Neuronal stem cell (in vitro differentiated cells): ENCODE results near the gene CHST11.
A peak's percentile ranks its signal among the peaks of the same experiment; 100 is the strongest.

Source experiments
- DNase-seq: peaks from one replicate; pipeline ENCODE4 v3.0.0-alpha.2; 2013; ENCODE audit warnings: low spot score
- H2AFZ ChIP-seq: one replicate; pipeline ENCODE4 v1.6.1; 2013; ENCODE audit warnings: mild to moderate bottlenecking, low read length, inconsistent platforms
- H2AK5ac ChIP-seq: 2 replicates; pipeline ENCODE4 v1.6.1; 2013; ENCODE audit warnings: low read depth, mild to moderate bottlenecking, inconsistent platforms, low read length, moderate library complexity, mixed read lengths
- H2BK120ac ChIP-seq: 2 replicates; pipeline ENCODE4 v1.6.1; 2013; ENCODE audit warnings: low read depth, mild to moderate bottlenecking, inconsistent platforms, low read length, moderate library complexity, mixed read lengths
- H2BK12ac ChIP-seq: one replicate; pipeline ENCODE4 v1.6.1; 2013; ENCODE audit warnings: low read length, inconsistent platforms
- H2BK15ac ChIP-seq: 2 replicates; pipeline ENCODE4 v1.6.1; 2013; ENCODE audit warnings: mild to moderate bottlenecking, low read length, inconsistent platforms, mixed read lengths
- H2BK5ac ChIP-seq: one replicate; pipeline ENCODE4 v1.6.1; 2013; ENCODE audit warnings: inconsistent platforms, mild to moderate bottlenecking, low read length, moderate library complexity
- H3K14ac ChIP-seq: one replicate; pipeline ENCODE4 v1.6.1; 2013; ENCODE audit warnings: low read length, inconsistent platforms
- H3K18ac ChIP-seq: 2 replicates; pipeline ENCODE4 v1.6.1; 2013; ENCODE audit warnings: low read length, inconsistent platforms
- H3K23ac ChIP-seq: 2 replicates; pipeline ENCODE4 v1.6.1; 2013; ENCODE audit warnings: low read depth, mild to moderate bottlenecking, mixed read lengths, low read length, inconsistent platforms; ENCODE audit not compliant: poor library complexity
- H3K27ac ChIP-seq: replicated peaks from 3 replicates; pipeline ENCODE4 v1.5.1; 2013; ENCODE audit warnings: low read length, inconsistent platforms
- H3K27me3 ChIP-seq, 3 experiments: 2 replicates each; pipeline ENCODE4 v1.6.1; 2013; ENCODE audit warnings: low read length in 3 of 3, mild to moderate bottlenecking in 2 of 3, inconsistent platforms in 1 of 3, low read depth in 1 of 3, mixed read lengths in 1 of 3, moderate library complexity in 1 of 3; ENCODE audit not compliant: control insufficient read depth in 3 of 3, insufficient read depth in 3 of 3
- H3K36me3 ChIP-seq, 2 donors: replicated peaks in 1 of 2; 2 replicates each; pipeline ENCODE4 v1.6.1; 2013; ENCODE audit warnings: low read length in 2 of 2; ENCODE audit not compliant: control insufficient read depth in 2 of 2, insufficient read depth in 2 of 2
- H3K4ac ChIP-seq: 2 replicates; pipeline ENCODE4 v1.6.1; 2013; ENCODE audit warnings: inconsistent platforms, mild to moderate bottlenecking, low read length, moderate library complexity
- H3K4me1 ChIP-seq, 2 donors: 1 replicate in 1 of 2; 2 replicates in 1 of 2; pipeline ENCODE4 v1.6.1; 2013; ENCODE audit warnings: low read length in 2 of 2, low read depth in 1 of 2; ENCODE audit not compliant: control insufficient read depth in 2 of 2, insufficient read depth in 1 of 2
- H3K4me2 ChIP-seq: one replicate; pipeline ENCODE4 v1.6.1; 2013; ENCODE audit warnings: mild to moderate bottlenecking, low read length, inconsistent platforms; ENCODE audit not compliant: insufficient read depth, poor library complexity, severe bottlenecking
- H3K4me3 ChIP-seq, 2 donors: 2 replicates each; pipeline ENCODE4 v1.5.1; 2013; ENCODE audit warnings: low read length in 2 of 2, mild to moderate bottlenecking in 2 of 2, inconsistent platforms in 1 of 2, moderate library complexity in 1 of 2
- H3K79me1 ChIP-seq: one replicate; pipeline ENCODE4 v1.6.1; 2013; ENCODE audit warnings: low read depth, mild to moderate bottlenecking, inconsistent platforms, low read length, moderate library complexity
- H3K9ac ChIP-seq: one replicate; pipeline ENCODE4 v1.6.1; 2013; ENCODE audit warnings: mild to moderate bottlenecking, low read depth, low read length, inconsistent platforms; ENCODE audit not compliant: poor library complexity
- H3K9me3 ChIP-seq, 2 donors: replicated peaks in 1 of 2; 2 replicates each; pipeline versions ENCODE3 to v1.6.1; 2013; ENCODE audit warnings: low read length in 2 of 2, mild to moderate bottlenecking in 2 of 2, inconsistent platforms in 1 of 2, low read depth in 1 of 2, mixed read lengths in 1 of 2, moderate library complexity in 1 of 2; ENCODE audit not compliant: control insufficient read depth in 2 of 2, insufficient read depth in 1 of 2
- H4K8ac ChIP-seq: one replicate; pipeline ENCODE4 v1.6.1; 2013; ENCODE audit warnings: low read depth, mild to moderate bottlenecking, inconsistent platforms, low read length, moderate library complexity
- H4K91ac ChIP-seq: one replicate; pipeline ENCODE4 v1.6.1; 2013; ENCODE audit warnings: low read length, low read depth, mild to moderate bottlenecking, inconsistent platforms; ENCODE audit not compliant: poor library complexity
- WGBS, 2 donors: extraction: QIAGEN DNeasy Blood & Tissue Kit; methylation state at CpG; one replicate each; pipeline ENCODE4 v1.1.7; 2013; ENCODE audit warnings: missing lambda C conversion rate in 2 of 2, mixed read lengths in 1 of 2; ENCODE audit not compliant: insufficient read length in 2 of 2, insufficient replicate concordance in 1 of 2; ENCODE audit errors: extremely low coverage in 2 of 2; 5-methylcytosine and 5-hydroxymethylcytosine counted together

CHST11 gene

GRCh38 chr12:104761091-104761490 lies 304.3 kb downstream of the CHST11 start:
- Histone ChIP-seq H3K4me2 (no peak overlapping the region), H3K18ac (peak overlapping the region; percentile 75), H2AFZ (no peak overlapping the region), H3K27me3 (no peaks in the 10 kb centered on the region), H2BK120ac (no peak overlapping the region), H2BK15ac (no peak overlapping the region), H2AK5ac (no peak overlapping the region), H3K4me1 (peaks cover 0 to 1% of the 10 kb centered on the region in 2 donors), H4K91ac (no peak overlapping the region), H3K4me3 (no peak overlapping the region), H3K36me3 (peaks cover 3 to 8% of the 10 kb centered on the region in 2 donors), H3K9ac (no peak overlapping the region), H3K79me1 (no peaks in the 10 kb centered on the region), H2BK12ac (no peak overlapping the region), H3K14ac (no peak overlapping the region), H3K27ac (no peak overlapping the region), H2BK5ac (no peak overlapping the region), H3K4ac (no peak overlapping the region), H4K8ac (no peak overlapping the region), H3K9me3 (no peaks in the 10 kb centered on the region), H3K23ac (no peak overlapping the region)
- no peak for DNase-seq
- WGBS, 2 donors: no CpG with 5 or more reads among the region's 5 CpGs

- H2AFZ ChIP-seq: no peak overlapping the region
- H2BK12ac ChIP-seq: no peak overlapping the region
- H3K9ac ChIP-seq: no peak overlapping the region
- no peak overlapping the region for H3K4me3 ChIP-seq
- no peak overlapping the region for H2AK5ac ChIP-seq
- H3K27ac ChIP-seq: no peak overlapping the region
- no peaks in the 10 kb centered on the region for H3K79me1 ChIP-seq
- H3K36me3 ChIP-seq: peaks cover 3 to 8% of the 10 kb centered on the region in 2 donors
- H3K14ac ChIP-seq: no peak overlapping the region
- peaks cover 0 to 1% of the 10 kb centered on the region in 2 donors for H3K4me1 ChIP-seq
- H3K27me3 ChIP-seq: no peaks in the 10 kb centered on the region
- H4K8ac ChIP-seq: no peak overlapping the region
- WGBS, 2 donors: no CpG with 5 or more reads among the region's 3 CpGs
- DNase-seq: no peak
- H2BK5ac ChIP-seq: no peak overlapping the region
- no peak overlapping the region for H3K23ac ChIP-seq
- H3K18ac ChIP-seq: no peak overlapping the region
- no peak overlapping the region for H4K91ac ChIP-seq
- H3K9me3 ChIP-seq: no peaks in the 10 kb centered on the region
- H3K4ac ChIP-seq: no peak overlapping the region
- no peak overlapping the region for H2BK15ac ChIP-seq
- no peak overlapping the region for H2BK120ac ChIP-seq
- no peak overlapping the region for H3K4me2 ChIP-seq
Measured at GRCh38 chr12:104761611-104762010, 304.9 kb downstream of the CHST11 start.

GRCh38 chr12:104763168-104763805 lies 306.5 kb downstream of the CHST11 start:
- H3K4me2 ChIP-seq: no peak overlapping the region
- H3K9ac ChIP-seq: no peak overlapping the region
- no peak overlapping the region for H3K18ac ChIP-seq
- no peak overlapping the region for H3K4ac ChIP-seq
- H3K79me1 ChIP-seq: no peaks in the 10 kb centered on the region
- no peak overlapping the region for H2BK120ac ChIP-seq
- no peak overlapping the region for H3K23ac ChIP-seq
- H3K27me3 ChIP-seq: no peaks in the 10 kb centered on the region
- H2BK15ac ChIP-seq: no peak overlapping the region
- H3K9me3 ChIP-seq: no peaks in the 10 kb centered on the region
- no peak overlapping the region for H2AFZ ChIP-seq
- H4K91ac ChIP-seq: no peak overlapping the region
- no peak overlapping the region for H3K14ac ChIP-seq
- no peak overlapping the region for H2AK5ac ChIP-seq
- no peak overlapping the region for H3K27ac ChIP-seq
- H3K4me3 ChIP-seq: no peak overlapping the region
- no peaks in the 10 kb centered on the region for H3K36me3 ChIP-seq
- H3K4me1 ChIP-seq: peaks cover 0 to 1% of the 10 kb centered on the region in 2 donors
- H2BK12ac ChIP-seq: no peak overlapping the region
- no peak overlapping the region for H2BK5ac ChIP-seq
- H4K8ac ChIP-seq: no peak overlapping the region
- WGBS, 2 donors: no CpG with 5 or more reads among the region's 6 CpGs
- DNase-seq: no peak

- DNase-seq: no peak
- H2BK12ac ChIP-seq: no peak overlapping the region
- no peak overlapping the region for H3K4me2 ChIP-seq
- H3K23ac ChIP-seq: no peak overlapping the region
- H2AK5ac ChIP-seq: no peak overlapping the region
- WGBS, 2 donors: no CpG with 5 or more reads among the region's 8 CpGs
- H2BK15ac ChIP-seq: no peak overlapping the region
- no peak overlapping the region for H3K9ac ChIP-seq
- H3K14ac ChIP-seq: no peak overlapping the region
- no peaks in the 10 kb centered on the region for H3K27me3 ChIP-seq
- no peak overlapping the region for H3K4me3 ChIP-seq
- H2BK5ac ChIP-seq: no peak overlapping the region
- H3K18ac ChIP-seq: no peak overlapping the region
- H3K27ac ChIP-seq: no peak overlapping the region
- no peaks in the 10 kb centered on the region for H3K36me3 ChIP-seq
- H2AFZ ChIP-seq: no peak overlapping the region
- H4K91ac ChIP-seq: no peak overlapping the region
- H3K4me1 ChIP-seq: peaks cover 1 to 5% of the 10 kb centered on the region in 2 donors
- H3K9me3 ChIP-seq: no peaks in the 10 kb centered on the region
- H2BK120ac ChIP-seq: no peak overlapping the region
- H4K8ac ChIP-seq: no peak overlapping the region
- no peak overlapping the region for H3K4ac ChIP-seq
- no peaks in the 10 kb centered on the region for H3K79me1 ChIP-seq
Measured at GRCh38 chr12:104764225-104765091, 307.7 kb downstream of the CHST11 start.
